ENCODE measurements around the gene TTC34.

- TF ChIP-seq MXI1 (IDR thresholded peaks at IDR 0.05; ENCODE audit: borderline replicate concordance, low read depth, low read length) (no peak), CTCF (conservative IDR thresholded peaks at IDR 0.05; ENCODE audit: low read depth, low read length) (no peak), BHLHE40 (IDR thresholded peaks at IDR 0.05; ENCODE audit: low read depth, low read length) (no peak), POLR2A (IDR thresholded peaks at IDR 0.05; ENCODE audit: low read depth, low read length) (no peak)
Observed at GRCh38 chr1:2777424-2778219, 23.9 kb downstream of the TTC34 start.
